Measurements from ENCODE around the gene IGF2BP2. TPM values are rescaled to one million over a fixed set of nuclear protein-coding genes. Genes with fewer than 3 reads are reported as not detected.

IGF2BP2 gene
- total and polyA plus RNA-seq, 2 of the 8 experiments (the other 6 are each of a cell fraction or from before 2014, with no cell fraction given) = 7.4 to 121 TPM

DNA sequence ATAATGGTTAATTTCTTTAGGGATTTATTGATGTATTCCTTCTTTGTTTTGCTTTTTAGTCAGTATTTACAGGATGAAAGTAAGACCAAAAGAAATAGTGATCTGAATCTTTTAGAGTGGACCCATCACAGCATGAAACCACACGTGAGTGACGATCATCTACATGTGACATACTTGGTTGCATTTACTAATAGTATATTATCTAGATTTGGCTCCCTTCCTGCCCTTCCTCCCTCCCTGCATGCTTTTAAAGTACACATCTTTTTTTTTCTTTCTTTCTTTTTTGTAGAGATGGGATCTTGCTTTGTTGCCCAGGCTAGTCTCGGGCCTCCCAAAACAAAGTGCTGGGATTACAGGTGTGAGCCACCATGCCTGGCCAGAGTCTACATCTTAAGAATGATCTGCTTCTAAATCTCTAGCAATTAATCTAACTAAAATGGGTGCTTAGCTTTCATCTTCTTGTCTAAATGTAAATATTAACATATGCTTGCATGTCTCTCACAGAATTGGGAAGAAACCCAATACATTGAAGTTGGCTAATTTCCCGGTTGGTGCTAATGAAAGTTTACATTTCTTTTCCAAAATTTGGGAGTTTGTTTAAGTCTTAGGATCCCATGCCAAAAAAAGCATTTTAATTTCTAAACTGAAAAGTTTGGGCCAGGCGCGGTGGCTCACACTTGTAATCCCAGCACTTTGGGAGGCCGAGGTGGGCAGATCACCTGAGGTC lies 200.7 kb downstream of the IGF2BP2 start (continued):
- TF ChIP-seq EGR1 (IDR thresholded peaks at IDR 0.05; ENCODE audit: borderline replicate concordance, low read depth, low read length) = no peak
- TF ChIP-seq KDM1A (IDR thresholded peaks at IDR 0.05; ENCODE audit: borderline replicate concordance, low read length) = no peak
- no peak for TF ChIP-seq SRF (IDR thresholded peaks at IDR 0.05; ENCODE audit: low read depth, low read length)

Measured in H1 (cell line).